DOHH2 (cell line): Measurements from ENCODE around the gene ERRFI1.

Source experiments
- EZH2phosphoT487 ChIP-seq: fragments of 200-600 bp; sonication (generic); IDR thresholded peaks from 2 replicates; pipeline ENCODE4 v1.6.1; 2017; ENCODE audit warnings: borderline replicate concordance, mild to moderate bottlenecking, antibody characterized with exemption, low read length, moderate library complexity, mixed read lengths
- TF ChIP-seq, protein P1 (sequence below): fragments of 200-600 bp; sonication (generic); IDR thresholded peaks from one replicate; pipeline ENCODE4 v1.5.1; 2014; ENCODE audit warnings: antibody characterized with exemption, mild to moderate bottlenecking, low read depth, low read length; ENCODE audit not compliant: poor library complexity, severe bottlenecking

DNA sequence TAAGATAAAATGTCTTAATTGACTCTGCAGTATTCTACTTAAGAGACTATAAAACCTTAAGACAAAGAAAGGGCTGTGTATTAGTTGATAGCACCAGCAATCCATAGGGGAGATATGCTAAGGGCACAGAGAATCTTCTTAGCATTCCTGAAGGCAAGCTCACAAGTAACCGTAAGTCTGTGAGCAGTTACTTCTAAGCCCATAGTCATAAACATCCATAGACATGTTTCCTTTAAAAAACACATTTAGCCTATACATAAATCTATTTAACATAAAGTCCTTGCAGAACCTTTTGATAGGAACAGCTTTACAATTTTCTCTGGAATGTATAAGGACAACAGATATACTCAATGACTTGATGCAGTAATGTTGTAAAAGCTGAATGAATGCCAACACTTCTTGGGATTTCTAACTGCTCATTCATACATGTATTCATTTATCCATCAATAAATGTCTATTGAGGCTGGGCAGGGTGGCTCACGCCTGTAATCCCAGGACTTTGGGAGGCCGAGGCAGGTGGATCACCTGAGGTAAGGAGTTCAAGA lies 6.3 kb upstream of the ERRFI1 start:
- TF ChIP-seq, protein P1, sequence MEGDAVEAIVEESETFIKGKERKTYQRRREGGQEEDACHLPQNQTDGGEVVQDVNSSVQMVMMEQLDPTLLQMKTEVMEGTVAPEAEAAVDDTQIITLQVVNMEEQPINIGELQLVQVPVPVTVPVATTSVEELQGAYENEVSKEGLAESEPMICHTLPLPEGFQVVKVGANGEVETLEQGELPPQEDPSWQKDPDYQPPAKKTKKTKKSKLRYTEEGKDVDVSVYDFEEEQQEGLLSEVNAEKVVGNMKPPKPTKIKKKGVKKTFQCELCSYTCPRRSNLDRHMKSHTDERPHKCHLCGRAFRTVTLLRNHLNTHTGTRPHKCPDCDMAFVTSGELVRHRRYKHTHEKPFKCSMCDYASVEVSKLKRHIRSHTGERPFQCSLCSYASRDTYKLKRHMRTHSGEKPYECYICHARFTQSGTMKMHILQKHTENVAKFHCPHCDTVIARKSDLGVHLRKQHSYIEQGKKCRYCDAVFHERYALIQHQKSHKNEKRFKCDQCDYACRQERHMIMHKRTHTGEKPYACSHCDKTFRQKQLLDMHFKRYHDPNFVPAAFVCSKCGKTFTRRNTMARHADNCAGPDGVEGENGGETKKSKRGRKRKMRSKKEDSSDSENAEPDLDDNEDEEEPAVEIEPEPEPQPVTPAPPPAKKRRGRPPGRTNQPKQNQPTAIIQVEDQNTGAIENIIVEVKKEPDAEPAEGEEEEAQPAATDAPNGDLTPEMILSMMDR, result no peak
- no peak for TF ChIP-seq EZH2phosphoT487
